GM12874 (cell line): ENCODE results near the gene WDR64.

Experiments
- CTCF ChIP-seq: IDR thresholded peaks from 2 replicates; pipeline ENCODE4 v1.5.1; 2011; ENCODE audit warnings: low read depth, mild to moderate bottlenecking, control low read depth, low read length, moderate library complexity; ENCODE audit not compliant: insufficient read depth

WDR64 gene

DNA sequence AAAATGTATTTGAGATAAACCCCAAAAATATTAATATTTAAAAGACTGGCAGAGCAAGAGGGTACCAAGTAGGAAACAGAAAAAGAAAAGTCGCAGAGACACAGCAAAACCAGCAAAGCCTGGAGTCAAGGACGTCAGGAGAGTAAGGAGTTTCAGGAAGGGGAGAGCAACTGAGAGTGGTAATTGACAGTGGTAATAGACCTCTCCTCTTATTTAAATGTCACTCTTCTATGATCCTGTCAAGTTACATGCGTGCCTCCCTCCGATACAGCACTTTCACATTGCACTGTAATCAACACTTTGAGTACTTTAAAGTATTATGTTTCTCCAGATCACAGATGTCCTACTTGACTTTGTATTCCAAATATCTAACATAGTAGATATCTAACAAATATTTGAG lies 113.3 kb downstream of the WDR64 start:
- no peak for TF ChIP-seq CTCF

DNA sequence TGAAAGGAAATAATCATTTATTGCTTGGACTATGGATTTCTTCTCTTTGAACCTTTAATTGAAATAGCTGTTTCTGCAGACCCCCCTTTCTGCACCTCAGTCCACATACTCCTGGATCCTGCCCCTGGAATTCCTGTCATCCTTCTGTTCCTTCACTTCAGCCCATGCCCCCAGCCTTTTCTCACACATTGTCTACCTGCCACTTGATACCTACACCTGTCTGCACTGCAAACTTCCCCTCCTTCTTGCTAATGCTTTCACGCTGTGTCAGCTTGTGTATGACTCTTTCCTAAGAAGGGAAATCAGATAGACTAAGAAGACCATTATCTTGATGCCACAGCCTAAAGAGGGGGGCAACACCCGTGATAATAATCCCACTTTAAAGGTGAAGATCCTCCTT lies 115.7 kb downstream of the WDR64 start:
- no peak for TF ChIP-seq CTCF

DNA sequence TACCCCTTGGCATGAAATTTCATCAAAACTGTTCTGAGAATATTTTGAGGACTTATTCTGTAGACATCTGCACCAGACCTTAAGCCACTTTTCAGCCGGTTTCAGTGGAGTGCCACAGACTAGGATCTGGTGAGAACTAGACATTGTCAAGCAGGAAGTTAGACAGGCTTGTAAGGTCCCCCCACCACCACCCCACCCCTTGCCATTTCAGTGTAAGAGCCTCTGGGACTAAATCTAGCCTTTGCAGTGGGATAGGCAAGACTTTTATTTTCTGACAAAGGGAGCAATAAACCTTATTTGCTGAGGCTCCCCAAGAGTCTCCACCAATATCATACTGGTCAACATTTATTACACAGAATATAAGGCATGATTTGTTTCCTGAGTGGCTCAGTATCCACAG lies 118.0 kb downstream of the WDR64 start:
- no peak for TF ChIP-seq CTCF

DNA sequence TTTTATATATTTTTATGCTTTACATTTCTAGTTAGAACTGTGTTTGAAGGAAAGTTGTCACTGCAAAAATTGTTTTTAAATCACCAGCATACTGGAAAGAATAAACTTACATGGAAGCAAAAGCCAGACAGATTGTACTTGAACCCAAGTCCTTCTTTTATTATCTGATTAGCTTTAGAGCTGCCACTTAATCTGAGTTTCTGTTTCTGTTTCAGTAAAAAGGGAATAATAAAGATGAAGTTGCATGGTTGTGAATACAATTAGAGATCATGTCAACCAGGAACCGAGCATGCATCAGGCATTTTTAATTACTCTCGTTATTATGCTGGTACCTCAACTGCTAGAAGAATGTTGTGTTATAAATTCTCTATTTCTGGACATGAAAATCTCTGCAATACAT lies 119.0 kb downstream of the WDR64 start:
- no peak for TF ChIP-seq CTCF

- no peak for TF ChIP-seq CTCF
These were observed 120.9 kb downstream of the WDR64 start for GRCh38 chr1:241772932-241773500.

- no peak for TF ChIP-seq CTCF
These were observed 121.9 kb downstream of the WDR64 start for GRCh38 chr1:241773991-241774390.

DNA sequence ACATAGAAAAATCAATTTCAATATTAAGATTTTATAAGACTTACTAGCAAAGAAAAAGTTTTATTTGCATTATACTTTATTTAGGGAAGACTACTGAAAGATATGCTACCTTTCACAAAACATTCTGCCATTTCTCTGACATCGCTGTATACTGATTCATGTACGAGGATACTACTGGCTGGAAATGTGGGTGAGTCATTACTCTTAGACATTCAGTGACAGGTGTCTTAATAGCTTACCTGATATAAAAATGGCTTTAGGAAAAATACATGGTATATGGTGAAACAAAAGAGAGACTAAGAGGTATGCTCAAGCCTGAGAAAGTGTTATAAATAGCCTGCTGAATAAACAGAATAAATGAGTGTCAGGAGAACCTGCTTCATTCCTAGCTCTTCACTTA lies 122.9 kb downstream of the WDR64 start:
- no peak for TF ChIP-seq CTCF

GRCh38 chr1:241776911-241777310 lies 124.8 kb downstream of the WDR64 start:
- no peak for TF ChIP-seq CTCF
